Activated naive CD4-positive, alpha-beta T cell treated with anti-CD3 and anti-CD28 coated beads, Interleukin-2, amount 50 U/mL, for 72 hours (primary cell): ENCODE results near the gene ADORA1. TPM values are rescaled to one million over a fixed set of nuclear protein-coding genes. Genes with fewer than 3 reads are reported as not detected.

Experiments
- ATAC-seq, 2 donors: fragments of 150-1000 bp; cut with Tn5 transposase; 2 replicates each; pipeline ENCODE4 v1.10.0; 2021; ENCODE audit warnings: mild to moderate bottlenecking in 2 of 2, moderate library complexity in 2 of 2
- DNase-seq, 2 donors: peaks; one replicate each; pipeline ENCODE4 v3.0.0; 2021 to 2022; ENCODE audit warnings: low spot score in 2 of 2
- H3K27ac Mint-ChIP-seq, 2 donors: one replicate each; pipeline ENCODE4 v1.8.0; 2022; ENCODE audit warnings: mild to moderate bottlenecking in 2 of 2, mixed read lengths in 2 of 2
- H3K36me3 Mint-ChIP-seq, 2 donors: one replicate each; pipeline ENCODE4 v1.8.0; 2022; ENCODE audit warnings: mixed read lengths in 2 of 2
- H3K9me3 Mint-ChIP-seq, 2 donors: one replicate each; pipeline ENCODE4 v1.8.0; 2022; ENCODE audit warnings: mixed read lengths in 2 of 2
- total RNA-seq, 2 donors: library from RNA; stranded (reverse); gene quantifications; one replicate each; pipeline ENCODE4 v1.2.3, GENCODE V29; 2022

ADORA1 gene
- total RNA-seq, 2 donors from 2014 or later = not detected

DNA sequence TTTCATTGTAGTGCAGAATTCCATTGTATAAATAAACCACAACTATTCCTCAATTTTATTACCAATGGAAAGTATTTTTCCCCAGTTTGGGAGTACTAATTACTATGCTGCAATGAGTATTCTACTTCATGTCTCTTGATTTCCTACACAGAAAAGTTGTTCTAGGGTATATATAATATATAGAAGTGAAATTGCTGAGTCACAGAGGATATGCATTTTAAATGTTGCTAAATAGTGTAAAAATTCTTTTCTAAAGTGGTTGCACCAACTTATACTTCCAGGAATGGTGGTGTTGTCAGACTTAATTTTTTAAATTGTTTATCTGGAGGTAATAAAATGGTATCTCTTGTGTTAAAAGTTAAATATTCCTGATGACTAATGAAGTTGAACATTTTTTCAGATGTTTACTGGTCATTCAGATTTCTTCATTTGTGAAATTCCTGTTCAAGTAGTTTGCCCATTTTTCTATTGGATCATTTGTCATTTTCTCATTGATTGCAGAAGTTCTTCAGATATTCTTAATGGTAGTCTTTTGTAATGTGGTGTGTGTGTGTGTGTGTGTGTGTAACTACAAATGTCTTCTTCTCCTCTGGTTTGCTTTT, 22.6 kb upstream of the ADORA1 start:
- DNase-seq (no peak), ATAC-seq (no peak)
- H3K36me3 Mint-ChIP-seq = no peaks in the 10 kb centered on the region
- H3K27ac Mint-ChIP-seq = no peak overlapping the region
- H3K9me3 Mint-ChIP-seq = peaks cover 0 to 5% of the 10 kb centered on the region in 2 donors

- DNase-seq (no peak), ATAC-seq (no peak)
- Mint-ChIP-seq H3K27ac (no peak overlapping the region), H3K36me3 (no peaks in the 10 kb centered on the region), H3K9me3 (no peaks in the 10 kb centered on the region)
These were observed 15.1 kb upstream of the ADORA1 start for GRCh38 chr1:203112475-203112874.

DNA sequence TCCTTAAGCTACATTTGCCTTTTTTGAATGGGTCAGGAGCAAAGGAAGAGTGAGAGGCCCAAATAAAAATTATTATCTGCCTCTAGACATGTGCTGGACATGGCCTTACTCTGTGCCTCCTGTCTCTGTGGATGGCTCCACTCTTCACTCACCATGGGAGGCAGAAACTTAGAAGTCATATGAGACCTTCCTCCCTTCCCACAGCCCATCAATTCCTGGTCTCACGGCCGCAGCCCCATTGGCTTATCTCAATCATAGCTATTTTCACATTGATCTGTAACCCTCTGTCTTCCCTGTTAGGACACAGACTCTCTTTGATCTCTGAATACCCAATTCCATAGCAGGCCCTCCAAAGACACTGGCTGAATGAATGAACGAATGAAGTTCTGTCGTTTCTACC, 14.2 kb upstream of the ADORA1 start:
- no peak for DNase-seq
- Mint-ChIP-seq H3K36me3 (no peaks in the 10 kb centered on the region), H3K9me3 (no peaks in the 10 kb centered on the region), H3K27ac (no peak overlapping the region)
- ATAC-seq = no peak

- ATAC-seq (no peak), DNase-seq (no peak)
- Mint-ChIP-seq H3K9me3 (no peaks in the 10 kb centered on the region), H3K36me3 (no peaks in the 10 kb centered on the region), H3K27ac (no peak overlapping the region)
These were observed 13.3 kb upstream of the ADORA1 start for GRCh38 chr1:203114202-203114601.

DNA sequence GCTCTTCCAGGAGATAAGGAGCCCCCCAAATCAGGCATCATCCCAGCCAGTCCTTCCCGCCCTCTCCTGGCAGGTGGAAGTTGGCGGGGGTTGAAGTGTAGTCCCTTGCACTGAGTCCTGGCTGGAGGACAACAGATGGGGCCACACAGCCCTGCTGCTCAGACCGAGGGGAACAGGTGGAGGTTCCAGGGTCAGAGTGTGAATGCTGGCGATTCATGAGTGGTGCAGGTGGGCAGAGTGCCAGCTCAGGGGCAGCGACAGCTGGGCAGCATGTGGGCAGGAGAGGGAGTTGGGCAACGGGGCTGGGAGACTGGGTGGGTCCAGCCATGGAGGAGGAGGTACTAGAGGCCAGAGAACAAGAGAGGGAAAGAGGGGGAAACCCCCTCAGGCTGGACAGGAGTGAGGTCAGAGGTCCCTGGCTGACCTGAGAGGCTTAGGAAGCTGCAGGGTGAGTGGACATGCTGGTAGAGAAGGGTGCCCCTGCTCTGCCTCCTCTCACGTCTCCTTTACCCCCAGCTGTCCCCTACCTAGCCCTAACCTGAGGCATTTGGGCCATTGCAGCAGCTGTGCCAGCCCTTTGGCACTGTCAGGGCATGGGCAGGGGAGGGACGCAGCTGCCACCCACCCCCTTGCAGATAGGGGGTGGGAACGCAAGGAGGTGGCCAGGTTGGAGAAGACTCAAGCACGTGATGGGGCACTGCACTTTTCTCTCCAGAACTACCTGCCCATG, 11.3 kb upstream of the ADORA1 start:
- DNase-seq = no peak
- Mint-ChIP-seq H3K9me3 (no peaks in the 10 kb centered on the region), H3K36me3 (no peaks in the 10 kb centered on the region), H3K27ac (no peak overlapping the region)
- ATAC-seq = no peak

DNA sequence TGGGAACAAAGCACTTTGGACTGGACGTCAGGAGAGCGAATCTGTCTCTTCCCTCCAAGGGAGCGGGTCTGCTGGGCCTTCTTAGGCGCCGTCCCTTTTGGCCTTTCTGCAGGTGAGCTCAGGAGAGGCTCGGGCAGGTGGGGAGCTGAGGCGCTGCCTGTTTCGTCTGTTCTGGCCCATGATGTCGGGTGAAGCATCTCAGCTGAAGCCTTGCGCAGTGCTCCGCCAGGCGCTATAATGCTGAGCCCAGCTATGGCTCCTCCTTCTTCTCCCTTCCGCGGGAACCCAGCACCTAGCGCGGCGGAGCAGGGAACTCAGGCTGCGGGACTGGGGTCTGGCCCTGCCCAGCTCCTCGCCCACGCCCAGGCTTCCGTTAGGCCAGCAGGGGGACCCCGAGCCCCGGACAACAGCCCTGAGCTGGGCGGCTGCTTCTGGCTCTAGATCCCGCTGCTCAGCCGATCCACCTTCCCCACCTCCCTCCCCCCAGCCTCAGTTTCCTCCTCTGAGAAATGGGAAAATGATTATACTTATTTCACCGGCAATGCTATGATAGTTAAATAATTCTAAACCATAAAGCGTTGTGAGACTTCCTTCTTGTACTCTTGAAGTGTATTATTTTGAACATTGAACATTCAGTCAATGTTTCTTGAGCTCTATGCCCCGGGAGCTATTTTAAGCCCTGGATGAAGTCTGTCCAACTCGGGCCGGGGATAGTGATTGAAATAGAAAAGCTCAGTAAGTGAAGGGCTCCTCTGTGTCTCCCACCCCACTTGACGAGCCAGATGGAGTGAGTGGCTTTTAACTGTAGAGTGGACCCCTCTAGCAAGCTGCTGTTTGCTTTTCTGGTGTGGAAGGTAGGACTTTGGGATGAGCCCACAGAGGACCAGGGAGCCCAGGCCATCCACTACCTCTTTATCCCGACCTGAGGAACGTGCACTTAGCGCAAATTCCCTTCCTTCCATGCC, 9.6 kb upstream of the ADORA1 start:
- DNase-seq (peak; percentile 50 to 65), ATAC-seq (peak; percentile 47 to 79)
- H3K27ac Mint-ChIP-seq = no peak overlapping the region
- no peaks in the 10 kb centered on the region for H3K9me3 Mint-ChIP-seq
- H3K36me3 Mint-ChIP-seq = no peaks in the 10 kb centered on the region

DNA sequence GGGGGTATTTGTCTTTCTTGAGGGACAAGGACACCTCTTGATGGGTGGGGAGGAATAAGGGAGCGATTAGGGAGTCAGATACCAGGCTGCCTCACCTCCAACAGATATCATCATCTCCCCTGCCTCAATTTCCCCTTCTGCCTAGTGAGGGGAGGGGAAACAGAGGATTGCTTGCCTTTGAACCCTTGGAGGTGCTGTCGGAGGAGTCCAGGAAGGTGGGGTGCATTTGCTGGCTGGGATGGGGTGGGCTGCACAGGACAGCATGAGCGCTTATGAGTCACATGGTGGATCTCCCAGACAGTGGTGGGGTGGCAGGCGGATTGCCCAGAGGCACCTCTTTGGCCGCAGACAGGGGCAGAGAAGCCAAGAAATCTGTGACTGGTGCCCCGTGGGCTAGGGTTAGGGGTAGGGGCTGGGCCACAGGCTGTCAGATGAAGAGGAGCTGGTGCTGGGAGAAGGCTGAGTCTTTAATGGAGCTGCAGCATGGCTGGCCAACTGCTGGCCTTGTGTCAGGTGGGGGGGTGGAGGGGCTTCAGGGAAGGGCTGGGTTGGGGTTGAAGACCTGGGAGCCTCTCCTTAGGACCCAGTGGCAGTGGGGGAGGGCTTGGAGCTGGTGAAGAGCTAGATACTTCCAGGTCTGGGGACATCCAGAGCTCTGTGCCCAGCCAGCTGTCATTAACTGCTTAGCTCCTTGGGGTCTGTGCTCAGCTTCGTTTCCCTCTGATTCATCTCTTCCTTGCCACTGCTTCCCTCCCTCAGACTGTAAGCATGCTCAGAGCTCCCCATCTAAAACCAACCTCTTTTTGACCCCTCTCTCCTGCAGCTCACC, 7.0 kb upstream of the ADORA1 start:
- DNase-seq (peak in 1 of 2 donors; percentile 30), ATAC-seq (no peak)
- Mint-ChIP-seq H3K27ac (no peak overlapping the region), H3K9me3 (no peaks in the 10 kb centered on the region), H3K36me3 (no peaks in the 10 kb centered on the region)

GRCh38 chr1:203121186-203122015, 6.1 kb upstream of the ADORA1 start:
- H3K9me3 Mint-ChIP-seq = no peaks in the 10 kb centered on the region
- ATAC-seq (no peak), DNase-seq (peak in 1 of 2 donors; percentile 21)
- H3K36me3 Mint-ChIP-seq = no peaks in the 10 kb centered on the region
- no peak overlapping the region for H3K27ac Mint-ChIP-seq

DNA sequence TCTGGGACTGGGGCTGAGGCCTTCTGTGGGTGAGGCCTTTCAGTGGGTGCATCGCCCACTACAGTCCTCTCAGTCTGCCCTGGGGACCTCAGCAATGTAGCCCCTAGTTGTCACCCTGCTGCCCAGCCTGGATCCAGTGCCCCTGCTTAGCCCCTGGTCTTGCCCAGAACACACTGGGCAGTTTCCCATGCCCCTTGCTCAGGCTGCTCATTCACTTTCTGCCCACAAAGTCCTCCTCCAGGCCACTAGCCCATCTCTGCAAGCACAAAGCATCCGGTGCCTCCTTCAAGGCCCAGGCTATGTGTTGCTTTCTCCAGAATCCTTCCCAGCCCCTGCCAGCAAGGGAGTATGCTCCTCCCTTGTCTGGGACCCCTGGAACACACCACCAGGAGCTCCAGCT, 5.4 kb upstream of the ADORA1 start:
- no peak overlapping the region for H3K27ac Mint-ChIP-seq
- H3K9me3 Mint-ChIP-seq = no peaks in the 10 kb centered on the region
- no peaks in the 10 kb centered on the region for H3K36me3 Mint-ChIP-seq
- ATAC-seq = no peak
- DNase-seq = peak in 1 of 2 donors; percentile 39

DNA sequence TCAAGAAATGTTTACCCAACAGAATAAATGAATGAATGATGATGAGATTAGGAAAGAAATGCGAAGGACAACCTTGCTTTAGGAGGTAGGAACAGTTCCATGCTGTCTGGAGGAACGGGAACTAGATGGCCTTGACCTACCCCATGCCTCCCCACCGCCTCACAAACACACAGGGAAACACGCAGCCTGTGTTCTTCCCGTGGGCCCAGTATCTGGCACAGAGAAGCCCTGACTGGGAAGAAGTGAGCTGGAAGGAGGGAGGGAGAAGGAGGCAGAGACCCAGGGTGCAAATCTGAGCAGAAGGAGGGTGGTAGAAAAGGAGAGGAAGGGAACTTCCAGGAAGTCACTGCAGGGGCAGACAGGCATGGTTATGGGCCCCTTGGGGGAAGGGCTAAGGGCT, 3.5 kb upstream of the ADORA1 start:
- Mint-ChIP-seq H3K27ac (no peak overlapping the region), H3K9me3 (no peaks in the 10 kb centered on the region), H3K36me3 (no peaks in the 10 kb centered on the region)
- ATAC-seq = no peak
- peak in 1 of 2 donors; percentile 14 for DNase-seq

GRCh38 chr1:203124546-203125317, 2.8 kb upstream of the ADORA1 start:
- ATAC-seq (no peak), DNase-seq (peak in 1 of 2 donors; percentile 16)
- H3K27ac Mint-ChIP-seq = no peak overlapping the region
- no peaks in the 10 kb centered on the region for H3K9me3 Mint-ChIP-seq
- H3K36me3 Mint-ChIP-seq = no peaks in the 10 kb centered on the region

DNA sequence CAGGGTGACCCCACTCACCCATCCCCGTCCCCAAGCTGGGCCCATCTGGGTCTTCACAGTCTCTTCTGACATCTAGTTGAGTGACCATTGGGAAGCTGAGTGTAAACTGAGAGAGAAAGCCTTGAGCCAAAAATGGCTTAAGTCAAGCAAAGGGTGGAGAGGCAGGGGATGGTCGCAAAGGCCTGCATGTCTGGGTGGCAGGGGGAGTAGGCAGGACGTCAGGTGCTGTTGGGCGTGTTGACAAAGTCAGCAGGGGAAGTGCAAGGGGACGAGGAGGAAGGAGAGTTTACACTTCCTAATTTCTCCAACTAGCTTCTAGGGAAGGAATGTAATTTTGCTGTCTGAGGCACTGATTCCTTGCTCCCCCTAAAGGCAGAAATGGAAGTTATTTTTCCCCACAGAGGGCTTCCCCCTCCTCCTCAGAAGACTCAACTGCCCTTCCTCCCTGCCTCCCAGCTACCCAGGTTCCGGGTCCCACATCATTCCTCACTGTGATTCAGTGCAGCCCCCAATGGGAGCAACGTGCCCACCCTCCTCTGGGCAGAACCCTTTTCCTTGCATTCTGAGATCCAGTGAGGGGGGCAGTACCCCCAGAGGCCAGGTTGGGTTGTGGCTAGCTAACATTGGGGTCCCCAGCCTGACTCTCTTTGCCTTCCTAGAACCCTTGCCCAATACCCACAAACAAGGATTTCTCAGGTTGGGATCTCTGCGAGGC, 1.2 kb upstream of the ADORA1 start:
- H3K27ac Mint-ChIP-seq = no peak overlapping the region
- H3K9me3 Mint-ChIP-seq = no peaks in the 10 kb centered on the region
- ATAC-seq = no peak
- no peaks in the 10 kb centered on the region for H3K36me3 Mint-ChIP-seq
- DNase-seq = peak in 1 of 2 donors; percentile 35

DNA sequence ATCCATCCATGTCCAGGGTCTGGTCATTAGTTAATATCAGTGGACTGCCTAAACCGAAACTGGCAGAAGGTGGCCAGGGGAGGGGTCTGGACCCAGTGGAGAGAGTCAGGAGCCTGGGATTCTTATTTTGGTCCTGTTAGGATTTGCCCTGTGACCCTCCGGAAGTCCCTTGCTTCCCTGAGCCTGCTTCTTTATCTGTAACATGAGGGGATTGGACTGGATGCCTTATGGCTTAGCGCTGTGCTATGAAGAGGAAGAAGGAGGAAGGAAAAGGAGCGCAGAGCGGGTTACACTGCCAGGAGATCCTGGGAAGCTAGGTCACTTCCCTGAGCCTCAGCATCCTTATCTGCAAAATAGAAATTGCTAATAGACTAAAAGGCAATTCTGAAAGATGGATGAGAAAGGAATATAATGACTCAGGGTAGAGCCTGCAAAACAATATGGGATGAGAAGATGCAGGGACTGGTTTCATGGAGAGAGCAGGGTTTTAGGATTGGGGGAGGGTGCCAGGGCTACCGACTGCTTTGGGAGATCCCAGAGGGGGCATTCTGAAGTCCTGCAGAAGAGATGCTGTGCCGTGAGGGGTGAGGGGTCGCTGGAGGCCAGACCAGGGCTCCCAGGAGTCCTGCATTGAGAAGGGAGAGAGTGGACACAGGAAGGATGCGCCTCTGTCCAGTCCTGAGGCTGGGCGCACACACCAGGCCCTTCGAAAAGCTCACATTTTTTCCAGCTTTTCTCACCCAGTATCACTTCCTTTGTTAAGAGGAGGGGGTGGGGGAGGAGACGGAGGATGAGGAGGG, 460 bp upstream of the ADORA1 start:
- Mint-ChIP-seq H3K36me3 (no peaks in the 10 kb centered on the region), H3K27ac (no peak overlapping the region), H3K9me3 (no peaks in the 10 kb centered on the region)
- no peak for ATAC-seq
- peak in 1 of 2 donors; percentile 3 for DNase-seq

DNA sequence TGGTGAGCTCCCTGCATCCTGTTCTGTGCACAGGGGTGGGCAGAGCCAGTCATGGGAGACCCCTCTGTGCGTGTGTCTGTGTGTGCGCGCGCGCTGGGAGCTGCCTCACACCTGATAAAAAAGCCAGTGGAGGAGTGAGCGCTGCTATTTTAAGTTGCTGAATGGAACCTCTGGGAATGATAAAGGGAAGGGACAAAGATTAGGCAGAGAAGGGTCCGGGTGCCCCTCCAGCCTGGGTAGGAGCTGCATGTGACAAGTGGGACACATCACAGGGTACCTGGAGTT, 847 bp downstream of the ADORA1 start:
- DNase-seq (peak in 1 of 2 donors; percentile 4), ATAC-seq (no peak)
- Mint-ChIP-seq H3K36me3 (no peaks in the 10 kb centered on the region), H3K9me3 (no peaks in the 10 kb centered on the region), H3K27ac (no peak overlapping the region)
